T-helper 2 cell treated with Interferon-gamma antibody and Interleukin-4, amounts not matched to agents 100 ng/mL and 5 ng/mL, for 36 hours (primary cell): ENCODE results near the gene EDN2. TPM values are rescaled to one million over a fixed set of nuclear protein-coding genes. Genes with fewer than 3 reads are reported as not detected.

Source experiments
- intact Hi-C: fragments of 100-400 bp; cut with micrococcal nuclease; formaldehyde crosslinking; loops from one replicate; pipeline ENCODE4 v1.15.1; 2023
- total RNA-seq: library from RNA; stranded (reverse); gene quantifications from 2 replicates; pipeline ENCODE4 v1.2.3, GENCODE V29; 2022

Gene EDN2
- total RNA-seq, 1 donor from 2014 or later = not detected

DNA sequence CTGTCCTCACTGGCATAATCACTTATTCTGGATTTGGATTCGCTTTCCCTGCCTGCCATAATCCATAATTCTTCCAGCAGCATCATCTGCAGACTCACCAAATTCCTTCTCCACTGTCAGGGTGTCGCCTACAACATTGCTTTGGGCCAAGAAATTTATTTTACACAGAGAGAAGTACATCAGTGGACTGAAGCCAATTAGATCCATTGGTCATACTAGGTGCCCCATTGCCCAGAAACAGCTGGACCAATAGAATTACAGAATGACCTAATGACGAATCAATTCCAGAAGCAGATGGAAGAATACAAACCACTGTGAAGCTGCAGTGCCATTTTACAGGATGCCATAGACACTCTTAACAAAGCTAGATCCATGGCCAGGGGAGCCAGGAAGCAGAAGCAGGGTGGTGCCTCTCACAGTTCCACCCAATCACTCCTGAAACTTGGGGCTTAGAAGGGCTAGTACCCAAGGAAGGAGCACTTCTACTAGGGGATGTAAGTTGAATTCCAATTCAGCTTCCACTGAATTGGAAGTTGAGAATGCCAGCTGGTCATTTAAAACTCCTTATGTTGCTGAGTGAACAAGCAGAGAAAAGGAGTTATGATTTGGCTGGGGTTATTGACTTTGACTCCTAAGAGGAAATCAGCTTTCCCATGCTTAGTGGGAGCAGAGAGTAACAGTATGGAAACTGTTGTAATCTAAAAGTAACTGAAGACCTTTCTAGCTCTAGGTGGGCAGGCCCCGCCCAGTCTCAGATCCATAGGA, 44.0 kb downstream of the EDN2 start:
- intact Hi-C loops = no loop called here

DNA sequence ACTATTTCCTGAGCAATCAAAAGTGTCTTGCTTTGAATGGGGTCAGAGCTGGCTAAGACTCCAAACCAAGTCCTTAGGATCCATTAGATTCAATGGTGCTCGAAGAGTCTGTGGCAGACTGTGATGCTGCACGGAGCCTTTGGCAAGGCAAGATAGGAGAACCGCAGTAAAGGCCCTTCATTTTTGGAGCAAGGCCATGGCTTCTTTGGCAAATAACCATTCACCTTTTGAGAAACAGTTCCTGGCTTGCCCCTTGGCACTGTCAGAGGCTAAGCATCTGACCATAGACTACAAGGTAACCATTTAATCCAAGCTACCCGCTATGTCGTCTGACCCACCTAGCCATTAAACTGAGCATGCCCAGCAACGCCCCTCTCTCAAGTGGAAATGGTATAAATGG, 45.2 kb downstream of the EDN2 start:
- intact Hi-C loops = no loop called here

DNA sequence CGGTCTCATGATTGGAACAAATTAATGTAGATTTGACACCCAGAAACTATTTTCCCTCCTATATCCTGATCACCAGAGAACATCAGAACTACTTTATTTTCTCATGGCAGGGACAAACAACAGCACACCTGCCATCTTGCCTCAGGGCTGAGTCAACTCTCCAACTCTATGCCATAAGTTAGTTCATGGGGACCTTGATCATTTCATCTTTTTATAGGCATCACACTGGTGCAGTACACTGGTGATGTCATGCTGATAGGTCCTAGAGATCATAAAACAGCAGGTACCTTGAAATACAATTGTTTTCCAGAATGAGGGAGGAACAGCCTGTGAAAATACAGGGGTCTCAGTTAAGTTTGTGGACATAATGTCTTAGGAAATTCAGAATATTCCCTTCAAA, 45.8 kb downstream of the EDN2 start:
- intact Hi-C loops = no loop called here

DNA sequence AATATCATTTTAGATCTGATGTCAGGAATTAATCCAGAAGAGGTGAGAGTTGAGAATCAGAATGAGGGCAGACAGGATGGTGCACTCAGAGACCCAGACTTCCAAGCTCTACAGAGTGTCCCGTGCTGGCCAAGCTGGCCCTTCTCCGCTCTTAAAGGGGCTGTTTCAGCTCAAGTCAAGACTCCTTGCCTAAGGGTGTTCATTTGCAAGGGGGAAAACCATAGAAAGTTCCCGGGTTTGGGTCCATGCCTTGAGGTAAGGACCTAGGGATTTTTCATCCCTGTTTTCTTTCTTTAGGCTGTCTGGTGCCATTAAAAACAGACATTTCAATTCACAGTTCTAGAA, 47.5 kb downstream of the EDN2 start:
- intact Hi-C loops = no loop called here

DNA sequence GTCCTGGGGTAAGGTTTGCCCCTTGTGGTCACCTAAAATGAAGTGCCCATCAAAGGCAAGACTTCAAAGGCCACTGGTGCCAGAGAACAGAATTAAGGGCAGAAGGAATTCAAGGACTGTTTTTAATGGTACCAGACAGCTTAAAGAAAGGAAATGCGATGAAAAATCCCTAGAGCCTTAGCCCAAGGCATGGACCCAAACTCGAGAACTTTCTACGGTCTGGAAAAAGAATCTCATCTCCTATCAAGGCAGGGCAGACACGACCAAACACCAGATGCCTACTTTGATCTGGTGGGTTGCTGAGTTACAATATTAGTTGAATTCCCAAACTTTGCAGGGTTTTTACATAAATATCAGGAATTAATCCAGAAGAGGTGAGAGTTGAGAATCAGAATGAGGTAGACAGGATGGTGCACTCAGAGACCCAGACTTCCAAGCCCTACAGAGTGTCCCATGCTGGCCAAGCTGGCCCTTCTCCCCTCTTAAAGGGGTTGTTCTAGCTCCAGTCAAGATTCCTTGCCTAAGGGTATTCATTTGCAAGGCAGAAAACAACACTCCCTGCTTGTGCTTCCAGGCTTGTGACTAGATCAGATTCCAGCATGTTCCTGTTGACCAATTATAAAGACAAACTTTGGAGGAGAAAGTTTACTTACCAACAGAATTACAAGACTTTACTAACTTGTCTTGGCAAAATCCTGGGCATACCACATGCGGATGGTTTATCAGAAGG, 48.0 kb downstream of the EDN2 start:
- intact Hi-C loops = no loop called here

DNA sequence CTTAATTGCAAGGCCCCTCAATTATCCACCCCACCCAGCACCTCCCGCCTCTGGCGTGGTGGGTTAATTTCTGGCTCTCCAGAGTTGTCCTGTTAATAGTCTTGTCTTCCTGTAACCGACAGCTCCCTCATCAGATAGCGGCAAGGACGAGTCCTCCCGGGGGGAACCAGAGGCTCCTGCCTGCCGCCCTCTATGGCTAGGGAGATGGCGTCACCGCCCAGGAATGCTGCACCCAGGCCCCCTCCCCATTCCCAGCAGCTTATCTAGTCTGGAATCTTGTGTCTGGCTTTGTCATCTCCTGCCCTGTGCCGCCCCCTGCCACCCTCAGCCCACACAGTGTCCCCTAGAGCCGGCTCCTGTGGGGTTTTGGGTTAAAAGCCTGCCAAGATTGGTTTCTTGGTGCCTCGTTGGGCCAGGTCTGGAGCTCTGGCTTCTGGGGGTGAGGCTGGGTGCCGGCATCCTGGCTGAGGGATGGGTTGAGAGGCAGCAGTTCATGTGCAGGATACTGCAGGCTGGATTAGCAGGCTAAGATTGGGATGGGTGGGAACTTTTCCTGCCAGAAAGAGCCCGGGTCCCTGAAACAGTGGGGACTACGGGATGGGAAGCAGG, 48.8 kb downstream of the EDN2 start:
- intact Hi-C loops = no loop called here

DNA sequence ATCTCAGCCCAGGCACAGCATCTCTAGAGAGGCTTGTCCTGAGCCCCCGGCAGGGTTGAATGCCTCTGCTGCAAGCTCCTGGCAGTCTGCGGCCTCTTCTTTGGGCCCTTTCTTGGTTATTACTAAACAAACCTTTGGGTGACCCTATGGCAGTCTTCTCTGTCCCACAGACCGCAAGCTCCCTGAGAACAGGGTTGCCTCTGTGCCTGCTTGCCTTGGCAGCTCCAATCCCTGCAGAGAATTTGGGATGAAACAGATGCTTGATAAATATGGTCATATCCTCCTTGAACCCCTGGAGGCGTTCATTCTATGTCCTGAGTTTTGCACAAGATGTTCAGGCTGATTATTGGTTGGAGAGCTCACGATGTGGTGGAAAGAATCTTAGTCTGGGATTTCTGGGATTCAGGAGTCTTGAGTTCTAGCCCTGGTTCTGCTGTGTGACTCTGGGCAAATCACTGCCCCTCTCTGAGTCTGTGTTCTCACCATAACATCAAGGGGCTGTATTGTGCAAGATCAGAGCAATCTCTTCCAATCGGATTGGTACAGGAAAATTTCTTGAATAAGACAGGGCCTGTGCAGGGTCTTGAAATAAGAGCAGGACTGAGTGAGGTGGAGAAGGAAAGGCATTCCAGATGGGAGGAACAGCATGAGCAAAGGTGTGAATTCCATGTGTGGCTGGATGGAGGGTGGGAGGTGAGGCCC, 49.6 kb downstream of the EDN2 start:
- intact Hi-C loops = no loop called here

DNA sequence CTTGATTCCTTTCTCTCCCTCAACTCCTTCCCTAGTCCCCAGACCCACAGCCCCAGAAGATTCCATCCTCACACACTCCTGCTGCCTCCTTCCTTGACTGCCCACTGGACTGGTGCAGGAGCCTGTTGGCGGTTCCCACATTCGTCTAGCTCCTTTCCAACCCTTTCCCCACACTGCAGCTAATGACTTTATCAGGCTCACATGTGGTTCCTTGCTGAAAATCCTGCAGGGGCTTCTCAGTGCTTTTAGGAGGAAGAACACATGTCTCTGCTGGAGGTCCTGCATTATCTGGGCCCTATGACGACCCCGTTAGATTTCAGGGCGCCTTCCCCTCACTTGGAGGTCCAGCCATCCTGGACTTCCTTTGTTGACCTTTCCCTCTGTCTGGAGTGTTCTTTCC, 50.2 kb downstream of the EDN2 start:
- intact Hi-C loops = no loop called here

DNA sequence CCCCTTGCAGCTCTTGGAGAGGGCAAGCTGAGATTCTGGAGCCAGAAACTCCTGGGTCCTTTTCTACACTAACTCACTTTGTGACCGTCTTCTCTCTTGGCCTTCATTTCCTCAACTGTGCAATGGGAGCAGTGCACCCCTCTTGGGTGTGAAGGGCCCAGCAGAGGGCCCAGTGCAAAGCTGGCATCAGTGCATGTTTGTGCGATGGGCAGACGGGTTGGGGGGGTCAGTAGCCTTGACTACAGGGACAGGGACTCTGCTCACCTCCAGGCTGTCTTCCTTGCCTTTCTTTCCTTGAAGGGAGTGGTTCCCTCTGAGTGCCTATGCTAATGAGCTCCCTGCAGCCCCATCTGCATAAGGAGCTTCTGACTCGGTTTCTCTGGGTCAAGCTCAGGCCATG, 51.0 kb downstream of the EDN2 start:
- intact Hi-C loops = no loop called here

DNA sequence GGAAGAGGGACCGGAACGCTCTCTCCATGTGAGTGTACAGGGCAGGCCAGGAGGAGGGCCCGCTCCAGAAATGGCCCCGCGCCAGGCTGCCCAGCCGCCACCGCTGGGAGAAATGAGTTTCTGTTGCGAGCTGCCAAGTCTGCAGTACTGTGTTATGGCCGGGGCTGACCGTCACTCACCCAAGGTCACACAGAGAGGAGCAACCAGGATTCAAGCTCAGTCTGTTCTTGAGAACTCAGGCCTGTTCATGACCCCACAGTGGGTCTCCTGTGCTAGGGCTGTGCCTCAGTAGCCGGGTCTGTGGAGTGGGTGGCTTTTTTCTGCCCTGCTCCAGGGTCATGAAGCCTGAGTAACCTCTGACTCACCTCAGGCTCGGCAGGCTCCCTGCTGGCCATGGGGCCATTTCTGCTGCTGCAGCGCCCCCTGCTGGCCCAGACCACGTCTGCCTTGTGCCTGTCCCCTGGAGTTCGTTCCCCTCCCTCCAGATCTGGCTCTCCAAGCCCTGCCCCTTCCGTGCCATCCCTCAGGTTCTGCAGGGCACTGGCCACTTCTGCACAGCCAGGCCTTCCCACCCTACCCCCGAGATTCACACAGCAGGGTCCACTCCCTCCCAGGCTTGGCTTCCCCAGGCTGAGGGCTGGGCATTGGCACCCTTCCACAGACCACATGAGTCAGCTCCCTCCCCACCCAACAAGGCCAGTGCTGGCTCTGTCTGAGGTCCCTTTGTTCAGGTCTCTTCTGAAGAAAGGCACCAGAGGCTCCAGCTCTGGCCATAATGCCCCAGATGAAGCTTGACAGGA, 51.8 kb downstream of the EDN2 start:
- intact Hi-C loops = loop anchor here (1.0 kb wide), 1 partner anchor 164 kb away; no protein-coding TSS in a partner anchor

DNA sequence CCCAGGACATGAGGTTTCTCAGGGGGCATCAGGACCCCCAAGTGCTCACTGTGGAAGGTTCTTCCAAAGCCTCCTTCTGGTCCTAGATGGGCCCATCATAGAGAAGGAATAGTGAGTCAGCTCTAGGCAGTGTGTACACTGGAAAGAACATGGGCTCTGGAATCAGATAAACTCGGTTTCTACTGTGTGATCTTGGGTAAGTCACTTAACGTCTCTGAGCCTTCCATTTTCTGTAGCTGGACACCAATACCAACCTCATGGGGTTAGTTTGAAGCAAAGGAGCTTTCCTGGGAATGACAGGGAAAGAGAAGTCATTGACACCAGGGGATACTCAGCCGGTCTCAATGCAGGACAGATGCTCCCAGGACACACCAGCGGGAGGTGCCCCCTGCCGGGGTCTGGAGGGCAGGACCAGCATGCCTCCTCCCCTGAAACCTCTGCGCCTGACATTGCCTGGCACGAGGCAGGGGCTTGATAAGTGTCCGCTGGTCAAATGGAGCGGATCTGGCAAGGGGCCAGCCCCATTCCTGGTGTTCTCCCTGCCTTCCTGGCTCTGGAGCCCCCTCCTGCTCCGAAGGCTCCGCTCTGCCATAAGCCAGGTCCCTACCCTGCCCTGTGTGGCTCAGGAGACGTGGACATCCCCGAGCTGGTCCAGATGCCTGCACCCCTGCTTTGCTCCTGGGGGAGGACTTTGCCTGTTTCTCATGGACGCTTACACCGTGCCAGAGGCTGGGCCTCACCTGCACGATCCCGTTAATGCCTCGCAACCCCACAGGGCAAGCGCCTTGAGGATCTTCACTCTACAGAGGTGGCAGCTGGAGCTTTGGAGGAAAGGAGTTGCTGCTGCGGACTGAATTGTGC, 52.8 kb downstream of the EDN2 start:
- intact Hi-C loops = loop anchor here (1.0 kb wide), 1 partner anchor 163 kb away; no protein-coding TSS in a partner anchor

DNA sequence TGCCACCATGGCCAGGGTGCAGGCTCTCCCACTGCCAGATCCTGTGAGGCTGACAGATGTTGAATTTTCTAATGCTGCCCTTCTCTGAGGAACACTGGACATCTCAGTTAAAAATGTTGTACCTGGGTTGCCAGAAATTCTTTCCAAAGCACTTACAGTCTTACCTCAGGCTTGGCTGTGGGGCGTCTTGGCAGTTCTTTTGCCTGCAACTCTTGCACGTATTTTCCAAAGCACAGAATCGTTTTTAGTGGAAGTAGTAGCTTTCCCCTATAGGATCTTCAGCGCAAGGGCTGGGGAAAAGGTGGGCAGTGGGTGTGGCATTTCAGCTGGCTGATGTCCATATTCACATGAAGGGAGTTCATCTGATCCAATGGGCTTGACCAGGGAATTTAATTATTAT, 53.9 kb downstream of the EDN2 start:
- intact Hi-C loops = no loop called here

DNA sequence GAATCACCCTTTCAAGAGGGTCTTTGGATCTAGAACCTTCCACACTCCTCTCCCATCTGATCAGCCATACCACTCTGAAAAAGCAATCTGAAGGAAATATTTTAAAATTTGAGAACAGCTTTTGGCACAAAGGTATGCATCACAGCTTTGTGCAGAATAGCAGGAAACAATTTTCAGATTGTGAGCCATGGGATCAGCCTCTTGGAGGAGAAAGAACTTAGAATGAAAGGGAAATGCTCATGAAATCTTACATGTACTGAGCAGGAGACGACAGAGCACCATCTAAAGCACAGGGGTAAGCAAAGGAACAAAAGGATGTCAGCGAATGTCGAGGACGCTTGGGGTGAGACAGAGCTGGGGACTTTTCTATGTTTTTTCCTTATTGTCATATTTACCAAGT, 54.4 kb downstream of the EDN2 start:
- intact Hi-C loops = no loop called here

DNA sequence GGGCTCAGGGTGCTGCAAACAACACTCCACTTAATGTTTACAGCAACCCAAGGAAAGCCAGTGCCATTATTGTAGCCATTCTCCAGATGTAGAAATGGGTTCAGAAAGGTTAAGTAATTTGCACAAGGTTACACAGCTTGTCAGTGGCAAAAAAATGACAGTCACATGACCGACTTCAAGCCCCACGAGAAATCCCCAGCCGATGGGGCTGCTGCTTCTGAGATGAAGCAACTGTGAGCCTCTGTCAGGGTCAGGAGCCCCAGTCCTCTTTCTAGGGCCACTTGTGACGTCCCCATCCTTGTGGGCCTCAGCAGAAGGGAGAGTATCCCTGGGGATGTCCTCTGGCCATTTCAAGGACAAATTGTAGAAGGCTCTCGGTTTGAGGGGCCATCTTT, 54.8 kb downstream of the EDN2 start:
- intact Hi-C loops = no loop called here

Other genes starting within 250 kb of the EDN2 start
- gene SCMH1, start 242.4 kb downstream of the EDN2 start, total RNA-seq = 21.2 and 24.1 TPM in 2 replicates
- gene FOXO6, start 123.2 kb downstream of the EDN2 start, total RNA-seq = not detected in 2 replicates